GM11168 (cell line): ENCODE data around the gene MRFAP1L1.
"Not testable (repeated sequence)": the region's sequence is repeated elsewhere in the genome, so short reads cannot be mapped to it uniquely, and the experiment has no call there.

Experiments used
- in situ Hi-C: fragments of 300-500 bp; cut with MboI; formaldehyde crosslinking; loops from one replicate; pipeline ENCODE4 v1.12.0; 2022; ENCODE audit warnings: low sequenced_read_pairs; ENCODE audit not compliant: unreplicated experiment

The MRFAP1L1 gene

DNA sequence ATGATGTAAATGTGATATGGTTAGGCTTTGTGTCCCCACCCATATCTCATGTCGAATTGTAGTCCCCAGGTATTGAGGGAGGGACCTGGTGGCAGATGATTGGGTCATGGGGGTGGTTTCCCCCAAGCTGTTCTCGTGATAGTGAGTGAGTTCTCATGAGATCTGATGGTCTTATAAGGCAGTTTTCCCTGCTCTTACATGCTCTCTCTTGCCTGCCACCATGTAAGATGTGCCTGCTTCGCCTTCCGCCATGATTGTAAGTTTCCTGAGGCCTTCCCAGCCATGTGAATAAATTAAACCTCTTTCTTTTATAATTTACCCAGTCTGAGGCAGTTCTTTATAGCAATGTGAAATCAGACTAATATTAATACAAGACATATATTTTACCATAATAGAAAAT, 30.3 kb upstream of the MRFAP1L1 start:
- in situ Hi-C loops, result no loop called here

DNA sequence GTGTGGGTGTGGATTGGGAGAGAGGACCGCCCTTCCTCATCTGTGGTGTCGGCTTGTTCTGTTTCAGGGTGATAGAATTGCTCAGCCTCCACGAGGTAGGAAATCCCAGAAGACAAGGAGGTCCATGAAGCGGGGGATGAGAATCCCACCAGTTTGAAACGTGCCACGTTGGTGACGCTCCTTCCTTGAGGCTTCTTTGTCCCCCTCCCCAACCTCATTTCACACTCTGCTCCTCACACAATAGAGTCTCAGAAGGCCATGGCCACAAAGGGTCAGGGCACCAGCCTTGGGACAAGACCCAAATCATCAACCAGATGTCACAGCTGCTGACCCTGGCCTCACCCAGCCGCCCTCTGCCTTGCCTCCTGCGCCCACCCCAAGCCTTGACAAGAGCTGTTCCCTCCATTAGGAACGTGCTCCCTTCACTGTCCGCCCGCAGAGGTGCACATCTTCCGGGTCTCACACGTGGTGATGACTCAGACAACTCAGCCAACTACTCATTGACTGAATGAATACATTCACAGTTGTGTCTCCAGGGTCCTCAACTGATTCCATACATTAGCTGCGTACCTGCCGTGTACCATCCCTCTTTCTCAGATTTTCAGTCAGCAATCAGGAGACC, 24.6 kb upstream of the MRFAP1L1 start:
- in situ Hi-C loops, result no loop called here

DNA sequence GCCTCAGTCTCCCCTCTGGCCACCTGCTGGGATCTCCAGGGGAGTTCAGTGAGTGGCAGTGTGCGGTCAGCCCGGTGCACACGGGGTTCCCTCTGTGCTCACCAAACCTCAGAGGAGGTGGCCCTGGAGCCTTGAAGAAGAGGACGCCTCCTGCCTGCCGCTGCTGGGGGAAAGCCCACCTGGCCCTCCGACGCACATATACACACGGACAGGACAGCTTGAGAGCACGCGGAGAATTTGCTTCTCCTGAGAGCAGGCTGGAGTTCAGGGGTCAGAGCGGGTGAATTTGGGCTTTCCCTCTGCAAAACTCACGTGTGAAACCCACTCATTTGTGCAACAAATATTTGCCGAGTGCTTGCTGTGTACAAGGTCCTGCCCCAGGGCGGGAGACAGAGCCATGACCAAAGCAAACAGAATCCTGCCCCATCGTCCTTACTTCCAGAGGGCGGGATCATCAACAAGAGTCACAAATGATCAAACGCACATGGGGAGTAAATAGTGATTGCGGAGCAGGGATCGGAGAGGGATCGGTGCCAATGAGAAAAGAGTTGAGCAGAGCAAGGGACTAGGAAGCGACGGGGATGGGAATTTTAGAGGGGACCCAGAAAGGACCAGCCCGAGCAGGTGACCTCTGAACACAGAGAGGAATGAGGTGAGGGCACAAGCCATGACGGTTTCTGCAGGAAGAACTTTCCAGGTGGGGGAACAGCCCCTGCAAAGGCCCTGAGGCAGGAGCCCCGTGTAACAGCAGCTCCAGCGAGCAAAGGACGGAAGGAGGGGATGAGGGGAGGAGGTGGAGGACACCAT, 23.9 kb upstream of the MRFAP1L1 start:
- in situ Hi-C loops, result no loop called here

DNA sequence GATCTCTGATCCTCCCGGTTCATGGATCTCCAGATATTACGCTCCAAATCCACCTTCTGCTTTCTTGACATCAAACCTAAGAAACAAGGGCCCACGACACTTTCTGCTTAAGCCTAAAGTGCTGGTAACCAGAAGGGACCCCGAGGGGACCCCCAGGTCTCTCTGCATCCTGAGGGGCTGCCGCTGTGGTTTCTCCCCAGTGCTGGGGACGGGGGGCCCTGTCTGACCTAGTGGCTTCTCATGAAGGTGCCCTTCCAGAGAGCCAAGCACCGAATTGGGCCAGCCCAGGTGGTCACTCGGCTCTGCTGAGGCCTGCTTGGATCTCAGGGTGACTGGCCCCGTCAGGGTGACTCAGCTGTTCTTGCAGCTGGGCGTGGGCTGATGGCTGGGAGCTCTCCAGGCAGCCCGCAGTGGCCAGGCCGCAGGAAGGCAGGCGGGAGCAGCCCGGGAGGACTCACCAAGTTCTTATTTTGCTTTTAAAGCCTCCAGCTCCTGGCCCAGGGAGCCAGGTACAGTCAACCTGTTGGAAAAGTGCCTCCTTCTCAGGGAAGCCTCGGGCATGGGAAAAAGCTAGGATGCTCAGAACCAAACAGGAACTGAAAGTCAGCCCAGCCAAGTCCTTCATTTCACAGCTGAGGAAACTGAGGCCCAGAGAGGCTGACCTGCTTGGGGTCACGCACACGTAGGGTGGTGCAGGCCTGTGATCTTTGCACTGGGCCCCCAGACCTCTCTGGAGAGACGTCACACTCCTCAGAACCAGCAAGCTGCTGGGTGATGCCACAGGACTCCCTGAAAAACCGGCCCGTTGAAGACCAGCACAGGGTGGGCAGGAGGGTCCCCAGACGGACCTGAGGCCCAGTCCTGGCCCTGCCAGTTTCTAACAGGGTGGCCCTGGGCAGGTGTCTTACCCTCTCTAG, 23.0 kb upstream of the MRFAP1L1 start:
- in situ Hi-C loops, result no loop called here

DNA sequence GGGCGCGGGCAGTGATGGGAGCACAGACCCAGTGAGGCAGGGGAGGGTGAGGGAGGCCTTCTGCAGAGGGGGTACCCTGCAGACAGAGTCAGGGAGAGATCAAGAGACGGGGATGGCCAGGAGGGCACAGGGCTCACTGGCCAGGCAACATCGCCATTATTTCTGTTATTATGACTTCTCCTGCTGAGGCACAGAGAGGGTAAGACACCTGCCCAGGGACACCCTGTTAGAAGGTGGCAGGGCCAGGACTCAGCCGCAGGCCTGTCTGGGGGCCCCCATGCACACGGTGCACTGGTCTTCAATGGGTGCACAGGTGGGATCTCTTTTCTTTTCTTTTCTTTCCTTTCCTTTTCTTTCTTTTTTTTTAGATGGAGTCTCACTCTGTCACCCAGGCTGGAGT, 22.1 kb upstream of the MRFAP1L1 start:
- in situ Hi-C loops, result no loop called here

DNA sequence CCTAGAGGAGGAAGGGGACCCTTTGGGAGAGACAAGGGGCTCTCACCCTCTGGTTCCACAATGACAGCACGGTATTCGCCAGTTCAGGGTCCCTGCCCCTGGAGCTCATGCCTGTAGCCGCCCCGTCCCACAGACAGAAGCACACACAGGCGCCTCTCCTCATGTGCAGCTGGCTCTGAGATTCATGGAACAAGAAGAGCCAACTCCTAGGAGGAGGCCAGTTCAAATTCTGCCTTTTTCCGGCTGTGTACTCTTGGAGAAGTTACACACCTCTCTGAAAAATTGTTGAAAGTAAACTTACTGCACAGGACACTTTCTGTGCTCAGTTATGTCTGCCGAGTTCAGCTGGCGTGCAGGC, 21.6 kb upstream of the MRFAP1L1 start:
- in situ Hi-C loops, result no loop called here

DNA sequence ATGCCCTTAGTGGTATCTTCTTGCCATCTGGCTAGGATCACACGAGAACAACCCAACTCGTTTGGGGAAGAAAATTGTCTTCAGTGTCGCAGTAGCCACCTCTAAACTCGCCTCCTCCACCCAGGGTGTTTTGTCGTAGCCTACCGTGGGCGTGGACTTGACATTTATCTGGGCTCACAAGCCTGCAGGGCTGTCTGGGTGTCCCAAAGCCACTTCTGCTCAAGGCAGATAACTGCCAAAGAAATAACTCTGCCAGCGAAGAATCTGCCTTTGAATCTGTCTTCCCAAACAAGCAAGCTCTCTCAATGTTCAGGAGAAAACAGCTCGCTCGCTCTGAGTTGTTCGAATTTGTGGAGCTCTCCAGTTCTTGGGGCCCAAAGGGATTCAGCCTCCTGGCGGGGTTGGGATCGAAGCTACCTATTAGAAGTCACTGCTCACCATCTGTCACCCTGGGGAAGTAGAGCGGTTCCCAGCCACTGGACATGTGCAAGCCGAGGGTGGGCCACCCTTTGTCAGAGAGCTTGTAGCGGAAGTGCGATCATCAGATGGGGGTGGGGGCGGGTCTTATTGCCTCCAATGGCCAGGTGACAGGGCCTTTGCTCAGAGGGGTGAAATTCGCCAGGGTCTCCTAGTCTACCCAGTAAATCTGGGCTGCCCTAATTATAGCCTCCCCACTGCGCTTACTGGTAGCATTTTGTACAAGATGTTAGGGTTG, 21.1 kb upstream of the MRFAP1L1 start:
- in situ Hi-C loops, result no loop called here

DNA sequence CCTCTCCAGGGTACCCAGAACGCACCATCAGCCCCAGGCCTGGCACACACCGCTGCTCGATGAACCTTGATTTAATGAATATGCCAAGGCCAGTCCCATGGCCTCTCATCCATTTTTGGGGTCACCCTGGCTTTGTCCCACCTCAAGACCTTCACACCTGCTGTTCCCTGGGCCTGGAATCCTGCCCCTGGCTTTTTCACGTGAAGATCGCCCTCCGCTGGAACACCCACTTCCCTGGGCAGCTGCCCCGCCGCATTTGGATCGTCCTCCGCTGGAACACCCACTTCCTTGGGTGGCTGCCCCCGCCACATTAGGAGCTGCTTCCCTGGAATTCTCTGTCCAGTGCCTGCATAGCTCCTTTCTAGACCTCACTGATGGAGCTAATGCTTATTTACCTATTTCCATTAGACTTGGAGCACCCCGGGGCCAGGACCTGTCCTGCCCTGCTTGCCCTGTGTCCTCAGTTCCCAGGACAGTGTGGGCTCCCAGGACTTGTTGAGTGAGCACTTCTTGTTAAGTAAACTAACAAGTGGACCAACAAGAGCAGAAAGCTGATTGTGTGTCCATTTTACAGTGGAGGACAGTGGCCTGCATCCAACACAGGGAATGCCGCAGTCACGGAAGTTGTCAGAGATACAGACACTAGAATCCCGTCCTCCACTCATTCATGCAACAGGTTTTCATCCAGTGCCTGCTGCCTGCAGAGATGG, 18.8 kb upstream of the MRFAP1L1 start:
- in situ Hi-C loops, result no loop called here

DNA sequence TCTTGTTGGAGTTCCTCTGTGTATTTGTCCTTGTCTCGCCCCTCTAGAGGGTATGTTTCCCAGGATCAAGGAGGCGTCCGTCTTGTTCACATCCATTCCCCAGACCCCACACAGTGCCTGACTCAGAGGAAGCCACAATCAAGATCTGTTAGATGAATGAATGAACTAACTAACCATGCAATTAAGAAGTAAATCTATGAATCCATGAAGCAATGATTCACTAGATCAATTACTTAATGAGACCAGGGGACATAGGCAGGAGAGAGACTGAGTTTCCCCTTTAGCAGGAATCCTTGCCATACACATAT, 18.2 kb upstream of the MRFAP1L1 start:
- in situ Hi-C loops, result no loop called here

DNA sequence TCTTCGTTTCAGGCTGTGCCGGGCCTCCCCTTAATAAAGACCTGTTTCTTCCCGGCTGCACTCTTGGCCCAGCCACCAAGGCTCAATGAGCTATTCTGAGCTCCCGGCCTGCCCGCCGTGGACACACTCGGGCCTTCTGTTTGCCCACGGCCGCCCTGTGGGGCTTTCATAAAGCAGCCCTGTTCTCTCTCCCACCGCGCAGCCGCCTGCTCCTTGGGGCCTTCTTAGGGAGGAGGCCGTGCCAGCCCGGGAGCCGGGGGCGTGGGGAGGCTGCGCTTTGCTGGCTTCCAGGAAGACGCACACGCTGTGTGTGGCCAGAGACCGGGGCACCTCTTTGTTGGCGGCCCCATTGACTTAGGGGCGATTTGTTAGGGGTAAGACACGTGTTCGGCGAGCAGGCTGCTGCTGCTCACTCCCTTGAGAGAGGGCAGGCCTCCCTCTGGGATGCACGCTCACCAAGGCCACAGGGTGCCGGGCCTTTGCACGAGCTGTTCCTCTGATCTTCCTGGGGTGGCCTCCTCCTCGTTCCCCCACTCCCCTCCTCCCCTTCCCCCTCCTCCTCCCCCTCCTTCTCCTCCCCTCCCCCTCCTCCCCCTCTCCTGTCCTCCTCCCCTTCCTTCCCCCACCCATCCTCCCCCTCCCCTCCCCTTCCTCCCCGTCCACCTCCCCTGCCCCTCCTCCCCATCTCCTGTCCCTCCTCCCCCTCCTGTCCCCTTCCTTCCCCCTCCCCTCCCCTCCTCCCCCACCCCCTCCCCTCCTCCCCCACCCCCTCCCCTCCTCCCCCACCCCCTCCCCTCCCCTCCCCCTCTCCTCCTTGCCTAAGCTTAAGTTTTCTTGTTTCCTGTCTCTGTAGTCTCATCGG, 17.6 kb upstream of the MRFAP1L1 start:
- in situ Hi-C loops, result no loop called here

DNA sequence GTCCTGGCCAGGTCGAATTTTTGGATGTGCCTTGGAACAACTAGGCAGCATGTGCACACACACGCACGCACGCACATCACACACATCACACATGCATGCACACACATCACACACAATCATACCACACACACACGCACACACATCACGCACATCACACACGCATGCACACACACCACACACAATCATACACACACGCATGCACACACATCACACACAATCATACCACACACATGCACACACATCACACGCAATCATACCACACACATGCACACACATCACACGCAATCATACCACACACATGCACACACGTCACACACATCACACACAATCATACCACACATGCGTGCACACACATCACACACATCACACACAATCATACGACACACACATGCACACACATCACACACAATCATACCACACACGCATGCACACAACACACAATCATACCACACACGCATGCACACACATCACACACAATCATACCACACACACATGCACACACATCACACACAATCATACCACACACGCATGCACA, 15.8 kb upstream of the MRFAP1L1 start:
- in situ Hi-C loops, result not testable (repeated sequence)

DNA sequence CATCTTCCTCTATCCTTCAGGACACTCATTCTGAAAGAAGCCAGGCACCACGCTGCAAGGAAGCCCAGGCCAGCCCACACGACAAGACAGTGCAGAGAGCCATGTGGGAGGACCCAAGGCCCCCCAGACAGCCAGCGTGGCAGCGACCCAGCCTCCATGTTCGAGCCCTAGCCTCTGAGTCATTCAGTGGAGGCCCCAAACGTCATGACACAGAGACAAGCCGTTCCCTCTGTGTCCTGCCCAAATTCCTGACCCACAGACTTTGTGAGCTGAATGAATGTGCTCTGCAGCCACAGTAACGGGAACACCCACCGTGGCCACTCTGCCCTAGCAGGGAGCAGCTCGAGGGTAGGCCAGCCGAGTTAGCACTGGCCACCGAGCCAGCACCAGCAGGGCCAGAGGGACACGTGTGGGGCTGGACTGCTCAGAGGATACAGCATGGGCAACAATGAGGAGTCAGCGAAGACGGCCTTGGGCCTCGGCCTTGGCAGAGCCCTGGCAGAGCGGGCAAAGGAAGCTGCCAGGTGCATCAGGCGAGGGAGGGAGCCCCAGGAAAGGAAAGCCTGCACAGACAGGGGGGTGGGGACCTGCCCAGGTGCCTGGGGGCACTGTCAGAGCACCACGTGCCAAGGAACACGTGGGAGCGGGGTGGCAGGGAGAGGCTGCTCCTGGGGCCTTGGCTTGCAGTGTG, 14.9 kb upstream of the MRFAP1L1 start:
- in situ Hi-C loops, result loop anchor here (5.0 kb wide), 1 partner anchor 143 kb away; no protein-coding TSS in a partner anchor

DNA sequence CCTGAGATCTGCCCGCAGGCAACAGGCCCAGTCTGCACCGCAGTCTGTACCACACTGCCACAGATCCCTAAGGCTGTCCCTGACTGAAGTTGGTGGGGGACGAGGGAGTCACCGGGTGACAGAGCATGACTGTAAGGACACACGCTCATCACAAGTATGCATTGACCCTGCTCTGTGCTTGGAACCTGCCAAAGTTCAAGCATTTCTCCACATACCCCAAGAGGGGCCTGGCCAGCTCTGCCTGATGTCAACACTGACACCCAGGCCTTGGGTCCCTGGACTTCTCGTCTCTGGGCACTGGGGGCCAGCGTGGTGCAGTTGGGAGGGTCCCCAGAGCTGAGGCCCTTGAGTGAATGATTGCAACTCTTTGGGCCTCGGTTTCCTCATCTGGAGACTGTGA, 14.2 kb upstream of the MRFAP1L1 start:
- in situ Hi-C loops, result loop anchor here (5.0 kb wide), 1 partner anchor 143 kb away; no protein-coding TSS in a partner anchor

DNA sequence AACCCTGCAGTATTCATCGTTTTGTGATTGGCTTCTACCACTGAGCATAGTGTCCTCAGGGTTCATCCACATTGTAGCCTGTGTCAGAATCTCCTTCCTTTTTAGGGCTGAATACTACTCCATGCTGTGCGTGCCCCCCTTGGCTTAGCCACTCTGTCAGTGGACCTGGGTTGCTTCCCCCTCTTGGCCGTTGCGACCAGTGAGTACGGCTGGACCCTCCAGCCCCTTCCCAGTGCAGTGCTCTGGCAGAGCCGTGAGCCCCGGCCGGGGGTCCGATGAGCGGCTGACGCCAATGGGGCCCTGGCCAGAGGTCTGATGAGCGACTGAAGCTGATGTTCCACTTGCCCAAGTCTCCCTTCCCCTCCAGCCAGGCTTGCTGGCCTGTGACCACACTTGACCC, 13.2 kb upstream of the MRFAP1L1 start:
- in situ Hi-C loops, result loop anchor here (5.0 kb wide), 1 partner anchor 144 kb away; no protein-coding TSS in a partner anchor

DNA sequence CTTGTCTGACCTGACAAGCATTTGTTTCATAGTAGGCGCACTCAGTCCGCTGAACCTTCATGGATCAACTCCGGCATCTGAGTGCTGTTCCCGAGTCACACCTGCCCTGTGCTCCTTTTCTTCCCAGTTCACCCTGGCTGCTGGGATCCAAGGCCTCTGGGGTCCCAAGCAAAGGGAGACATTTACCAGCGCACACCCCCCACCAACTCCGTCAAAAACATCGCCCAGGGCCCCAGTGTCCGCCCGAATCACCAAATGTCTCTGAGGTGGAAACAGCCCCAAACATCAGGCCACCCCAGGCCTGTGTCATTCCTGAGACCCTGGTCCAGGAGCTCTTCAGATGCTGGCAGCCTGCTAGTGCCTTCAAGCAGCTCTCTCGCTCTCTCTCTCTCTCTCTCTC, 11.5 kb upstream of the MRFAP1L1 start:
- in situ Hi-C loops, result loop anchor here (5.0 kb wide), 1 partner anchor 146 kb away; no protein-coding TSS in a partner anchor

DNA sequence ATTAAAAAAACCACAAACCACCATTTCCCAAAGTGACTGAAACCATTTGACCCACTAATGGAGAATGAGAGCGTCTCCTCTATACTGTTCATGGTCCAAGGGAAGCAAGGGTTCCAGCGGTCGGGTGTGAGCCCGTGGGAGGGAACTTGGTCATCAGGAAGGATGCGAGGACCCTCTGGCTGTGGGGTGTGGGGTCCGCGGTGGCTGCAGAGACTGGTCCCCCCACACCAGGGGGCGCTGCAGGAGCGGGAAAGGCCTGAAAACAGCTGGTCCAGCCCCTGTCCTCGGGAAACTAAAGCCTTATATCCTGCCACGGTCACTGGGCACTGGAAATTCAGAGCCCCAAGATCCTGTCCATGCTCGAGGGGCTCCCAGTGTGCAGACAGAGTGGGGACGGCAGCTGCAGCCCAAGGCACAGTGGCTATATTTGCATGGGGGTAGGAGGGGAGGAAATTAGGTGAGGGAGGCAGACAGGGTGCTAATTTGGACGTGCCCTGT, 10.6 kb upstream of the MRFAP1L1 start:
- in situ Hi-C loops, result loop anchor here (5.0 kb wide), 1 partner anchor 147 kb away; no protein-coding TSS in a partner anchor

DNA sequence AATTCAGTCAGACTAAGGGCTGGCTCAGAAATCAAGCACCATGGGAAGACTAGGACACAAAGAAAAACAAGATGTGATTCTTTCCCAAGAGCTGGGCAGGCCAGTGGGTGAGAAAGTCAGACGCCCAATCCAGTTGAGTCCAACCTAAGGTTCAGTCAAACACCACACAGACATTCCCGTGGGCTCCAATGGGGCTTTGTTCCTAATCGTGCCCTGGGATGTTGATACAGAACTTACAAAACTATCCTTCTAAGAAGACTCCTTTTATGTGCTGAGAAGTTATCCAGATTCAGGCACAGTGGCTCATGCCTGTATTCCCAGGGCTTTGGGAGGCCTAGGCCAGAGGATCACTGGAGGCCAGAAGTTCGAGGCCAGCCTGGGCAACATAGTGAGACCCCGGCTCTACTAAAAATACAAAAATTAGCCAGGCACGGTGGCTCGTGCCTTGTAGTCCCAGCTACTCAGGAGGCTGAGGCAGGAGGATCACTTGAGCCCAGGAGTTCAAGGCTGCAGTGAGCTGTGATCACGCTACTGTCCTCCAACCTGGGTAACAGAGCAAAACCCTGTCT, 10.0 kb upstream of the MRFAP1L1 start:
- in situ Hi-C loops, result loop anchor here (5.0 to 10.0 kb wide), 2 partner anchors 148 to 325 kb away; partner anchors contain the start of gene TADA2B
